IPS DF 6.9 (cell line): ENCODE data around the gene APOBEC3A.
"Not testable (repeated sequence)": the region's sequence is repeated elsewhere in the genome, so short reads cannot be mapped to it uniquely, and the experiment has no call there.

Experiments
- DNase-seq: peaks from one replicate; pipeline ENCODE4 v3.0.0-alpha.2; 2013; ENCODE audit warnings: low read depth, low spot score
- H3K27ac ChIP-seq: one replicate; pipeline ENCODE4 v1.5.1; 2013; ENCODE audit warnings: low read length, control low read depth
- H3K27me3 ChIP-seq: 2 replicates; pipeline ENCODE4 v1.6.1; 2013; ENCODE audit warnings: mild to moderate bottlenecking, low read length; ENCODE audit not compliant: control insufficient read depth, insufficient read depth
- H3K36me3 ChIP-seq: 2 replicates; pipeline ENCODE4 v1.6.1; 2013; ENCODE audit warnings: low read length; ENCODE audit not compliant: control insufficient read depth, insufficient read depth
- H3K4me1 ChIP-seq: 2 replicates; pipeline ENCODE4 v1.6.1; 2013; ENCODE audit warnings: low read length; ENCODE audit not compliant: control insufficient read depth, insufficient read depth
- H3K4me3 ChIP-seq: 2 replicates; pipeline ENCODE4 v1.5.1; 2013; ENCODE audit warnings: mild to moderate bottlenecking, low read length
- H3K9me3 ChIP-seq: 2 replicates; pipeline ENCODE4 v1.6.1; 2013; ENCODE audit warnings: low read length, inconsistent platforms; ENCODE audit not compliant: control insufficient read depth, insufficient read depth
- WGBS: extraction: QIAGEN DNeasy Blood & Tissue Kit; methylation state at CpG from one replicate; pipeline ENCODE4 v1.1.7; 2013; ENCODE audit warnings: mixed read lengths, missing lambda C conversion rate; ENCODE audit not compliant: insufficient read length, insufficient coverage; 5-methylcytosine and 5-hydroxymethylcytosine counted together

The APOBEC3A gene

GRCh38 chr22:38941488-38941987 lies 15.9 kb upstream of the APOBEC3A start:
- Histone ChIP-seq H3K36me3 (no peaks in the 10 kb centered on the region), H3K27ac (no peak overlapping the region), H3K27me3 (no peaks in the 10 kb centered on the region), H3K9me3 (no peaks in the 10 kb centered on the region), H3K4me3 (no peak overlapping the region), H3K4me1 (no peaks in the 10 kb centered on the region)
- no CpG with 5 or more reads among the region's 13 CpGs for WGBS
- DNase-seq, result no peak

- whole genome bisulfite sequencing, result no CpG with 5 or more reads among the region's 5 CpGs
- Histone ChIP-seq H3K27me3 (no peaks in the 10 kb centered on the region), H3K27ac (no peak overlapping the region), H3K4me1 (no peaks in the 10 kb centered on the region), H3K36me3 (no peaks in the 10 kb centered on the region), H3K9me3 (no peaks in the 10 kb centered on the region), H3K4me3 (no peak overlapping the region)
- DNase-seq, result no peak
Observed at GRCh38 chr22:38942702-38943101, 14.7 kb upstream of the APOBEC3A start.

GRCh38 chr22:38943201-38943600 lies 14.2 kb upstream of the APOBEC3A start:
- Histone ChIP-seq H3K27me3 (no peaks in the 10 kb centered on the region), H3K27ac (no peak overlapping the region)
- DNase-seq, result no peak

GRCh38 chr22:38943882-38944281 lies 13.5 kb upstream of the APOBEC3A start:
- Histone ChIP-seq H3K9me3 (no peaks in the 10 kb centered on the region), H3K36me3 (no peaks in the 10 kb centered on the region), H3K27ac (no peak overlapping the region), H3K4me1 (no peaks in the 10 kb centered on the region), H3K27me3 (no peaks in the 10 kb centered on the region), H3K4me3 (no peak overlapping the region)
- WGBS, result no CpG with 5 or more reads among the region's 3 CpGs
- DNase-seq, result no peak

More at GRCh38 chr22:38943201-38943600, 14.2 kb upstream of the APOBEC3A start:
- no CpG with 5 or more reads among the region's 9 CpGs for WGBS
- Histone ChIP-seq H3K4me1 (no peaks in the 10 kb centered on the region), H3K36me3 (no peaks in the 10 kb centered on the region), H3K9me3 (no peaks in the 10 kb centered on the region), H3K4me3 (no peak overlapping the region)

GRCh38 chr22:38944653-38945052 lies 12.8 kb upstream of the APOBEC3A start:
- no peaks in the 10 kb centered on the region for H3K9me3 ChIP-seq
- no peak overlapping the region for H3K4me3 ChIP-seq
- H3K36me3 ChIP-seq, result no peaks in the 10 kb centered on the region
- H3K27me3 ChIP-seq, result no peaks in the 10 kb centered on the region
- no peak overlapping the region for H3K27ac ChIP-seq
- no peaks in the 10 kb centered on the region for H3K4me1 ChIP-seq
- WGBS, result no CpG with 5 or more reads among the region's 7 CpGs
- DNase-seq, result no peak

GRCh38 chr22:38945706-38946338 lies 11.6 kb upstream of the APOBEC3A start:
- H3K36me3 ChIP-seq, H3K9me3 ChIP-seq, H3K4me3 ChIP-seq, H3K4me1 ChIP-seq, DNase-seq, H3K27ac ChIP-seq, H3K27me3 ChIP-seq: not testable (repeated sequence)

- no peaks in the 10 kb centered on the region for H3K9me3 ChIP-seq
- no peak for DNase-seq
- H3K27ac ChIP-seq, result no peak overlapping the region
- no peaks in the 10 kb centered on the region for H3K27me3 ChIP-seq
- H3K36me3 ChIP-seq, result no peaks in the 10 kb centered on the region
- no CpG with 5 or more reads among the region's 8 CpGs for WGBS
- H3K4me3 ChIP-seq, result no peak overlapping the region
- H3K4me1 ChIP-seq, result no peaks in the 10 kb centered on the region
Observed at GRCh38 chr22:38946771-38947170, 10.6 kb upstream of the APOBEC3A start.

- Histone ChIP-seq H3K36me3 (no peaks in the 10 kb centered on the region), H3K27ac (no peak overlapping the region), H3K4me1 (no peaks in the 10 kb centered on the region), H3K9me3 (no peaks in the 10 kb centered on the region), H3K4me3 (no peak overlapping the region), H3K27me3 (no peaks in the 10 kb centered on the region)
- no CpG with 5 or more reads among the region's 14 CpGs for WGBS
- DNase-seq, result no peak
Observed at GRCh38 chr22:38947321-38948140, 9.9 kb upstream of the APOBEC3A start.

- no peaks in the 10 kb centered on the region for H3K36me3 ChIP-seq
- no peaks in the 10 kb centered on the region for H3K27me3 ChIP-seq
- H3K4me1 ChIP-seq, result no peaks in the 10 kb centered on the region
- no peaks in the 10 kb centered on the region for H3K9me3 ChIP-seq
- no peak overlapping the region for H3K27ac ChIP-seq
- no CpG with 5 or more reads among the region's 7 CpGs for WGBS
- no peak for DNase-seq
- H3K4me3 ChIP-seq, result no peak overlapping the region
Observed at GRCh38 chr22:38948181-38948940, 9.0 kb upstream of the APOBEC3A start.

- no peak overlapping the region for H3K27ac ChIP-seq
- no peaks in the 10 kb centered on the region for H3K36me3 ChIP-seq
- DNase-seq, result no peak
- no peaks in the 10 kb centered on the region for H3K9me3 ChIP-seq
- H3K4me1 ChIP-seq, result no peaks in the 10 kb centered on the region
- H3K27me3 ChIP-seq, result no peaks in the 10 kb centered on the region
- no CpG with 5 or more reads among the region's 8 CpGs for WGBS
- H3K4me3 ChIP-seq, result no peak overlapping the region
Observed at GRCh38 chr22:38949889-38950405, 7.5 kb upstream of the APOBEC3A start.
